ENCODE measurements around the gene CADPS. TPM values are rescaled to one million over a fixed set of nuclear protein-coding genes. Genes with fewer than 3 reads are reported as not detected.

CADPS gene
- total RNA-seq, 2 donors from 2014 or later = not detected

- H3K27me3 Mint-ChIP-seq = peaks cover 61% of the 10 kb centered on the region
- ATAC-seq (replicated peaks) = no peak
- H3K4me1 Mint-ChIP-seq = no peaks in the 10 kb centered on the region
- no peak overlapping the region for H3K4me3 Mint-ChIP-seq
- no peak overlapping the region for H3K27ac Mint-ChIP-seq
- no peaks in the 10 kb centered on the region for H3K36me3 Mint-ChIP-seq (ENCODE audit: low read depth)
- no peaks in the 10 kb centered on the region for H3K9me3 Mint-ChIP-seq
Observed at GRCh38 chr3:62373714-62374333, 501.4 kb downstream of the CADPS start.

GRCh38 chr3:62373215-62373614 lies 502.0 kb downstream of the CADPS start, which contains the start of gene FEZF2:
TSS of gene FEZF2 (minus strand) at chr3:62373550. CDS start at chr3:62372868, 682 bp downstream.
- H3K4me1 Mint-ChIP-seq = no peaks in the 10 kb centered on the region
- no peaks in the 10 kb centered on the region for H3K9me3 Mint-ChIP-seq
- no peak within 1 kb of the TSS for H3K27ac Mint-ChIP-seq
- peaks cover 64% of the 10 kb centered on the region for H3K27me3 Mint-ChIP-seq
- ATAC-seq (replicated peaks) = no peak
- no peak within 1 kb of the TSS for H3K4me3 Mint-ChIP-seq
- no peaks in the 10 kb centered on the region for H3K36me3 Mint-ChIP-seq (ENCODE audit: low read depth)

- no peaks in the 10 kb centered on the region for H3K36me3 Mint-ChIP-seq (ENCODE audit: low read depth)
- no peak overlapping the region for H3K27ac Mint-ChIP-seq
- no peaks in the 10 kb centered on the region for H3K9me3 Mint-ChIP-seq
- no peaks in the 10 kb centered on the region for H3K4me1 Mint-ChIP-seq
- H3K27me3 Mint-ChIP-seq = peaks cover 65% of the 10 kb centered on the region
- no peak for ATAC-seq (replicated peaks)
- no peak overlapping the region for H3K4me3 Mint-ChIP-seq
Observed at GRCh38 chr3:62372621-62373041, 502.6 kb downstream of the CADPS start.

- H3K9me3 Mint-ChIP-seq = no peaks in the 10 kb centered on the region
- no peak for ATAC-seq (replicated peaks)
- H3K27me3 Mint-ChIP-seq = peaks cover 69% of the 10 kb centered on the region
- H3K4me3 Mint-ChIP-seq = no peak overlapping the region
- H3K27ac Mint-ChIP-seq = no peak overlapping the region
- no peaks in the 10 kb centered on the region for H3K4me1 Mint-ChIP-seq
- no peaks in the 10 kb centered on the region for H3K36me3 Mint-ChIP-seq (ENCODE audit: low read depth)
Observed at GRCh38 chr3:62371720-62372591, 503.3 kb downstream of the CADPS start.

GRCh38 chr3:62370858-62371719 lies 504.1 kb downstream of the CADPS start:
- Mint-ChIP-seq H3K36me3 (ENCODE audit: low read depth) (no peaks in the 10 kb centered on the region), H3K4me1 (no peaks in the 10 kb centered on the region), H3K9me3 (no peaks in the 10 kb centered on the region), H3K4me3 (no peak overlapping the region), H3K27me3 (peaks cover 70% of the 10 kb centered on the region), H3K27ac (no peak overlapping the region)
- ATAC-seq (replicated peaks) = no peak

GRCh38 chr3:62370112-62370857 lies 504.9 kb downstream of the CADPS start:
- Mint-ChIP-seq H3K4me3 (no peak overlapping the region), H3K36me3 (ENCODE audit: low read depth) (no peaks in the 10 kb centered on the region), H3K9me3 (no peaks in the 10 kb centered on the region), H3K27ac (no peak overlapping the region), H3K4me1 (no peaks in the 10 kb centered on the region), H3K27me3 (peaks cover 70% of the 10 kb centered on the region)
- no peak for ATAC-seq (replicated peaks)

- H3K27me3 Mint-ChIP-seq = peaks cover 65% of the 10 kb centered on the region
- ATAC-seq (replicated peaks) = no peak
- H3K4me3 Mint-ChIP-seq = no peak overlapping the region
- H3K4me1 Mint-ChIP-seq = no peaks in the 10 kb centered on the region
- H3K27ac Mint-ChIP-seq = no peak overlapping the region
- H3K9me3 Mint-ChIP-seq = no peaks in the 10 kb centered on the region
- no peaks in the 10 kb centered on the region for H3K36me3 Mint-ChIP-seq (ENCODE audit: low read depth)
Observed at GRCh38 chr3:62369476-62369743, 505.8 kb downstream of the CADPS start.

GRCh38 chr3:62368705-62369475 lies 506.3 kb downstream of the CADPS start:
- no peak overlapping the region for H3K27ac Mint-ChIP-seq
- ATAC-seq (replicated peaks) = no peak
- H3K9me3 Mint-ChIP-seq = no peaks in the 10 kb centered on the region
- no peaks in the 10 kb centered on the region for H3K36me3 Mint-ChIP-seq (ENCODE audit: low read depth)
- H3K27me3 Mint-ChIP-seq = peaks cover 59% of the 10 kb centered on the region
- no peaks in the 10 kb centered on the region for H3K4me1 Mint-ChIP-seq
- no peak overlapping the region for H3K4me3 Mint-ChIP-seq

- Mint-ChIP-seq H3K36me3 (ENCODE audit: low read depth) (no peaks in the 10 kb centered on the region), H3K4me3 (no peak overlapping the region)
- ATAC-seq (replicated peaks) = no peak
Observed at GRCh38 chr3:62368290-62368704, 506.9 kb downstream of the CADPS start.

GRCh38 chr3:62367763-62368195 lies 507.4 kb downstream of the CADPS start:
- Mint-ChIP-seq H3K27me3 (peaks cover 57% of the 10 kb centered on the region), H3K27ac (no peak overlapping the region), H3K9me3 (no peaks in the 10 kb centered on the region), H3K4me1 (no peaks in the 10 kb centered on the region), H3K4me3 (no peak overlapping the region), H3K36me3 (ENCODE audit: low read depth) (no peaks in the 10 kb centered on the region)
- ATAC-seq (replicated peaks) = no peak

More at GRCh38 chr3:62368290-62368704, 506.9 kb downstream of the CADPS start:
- H3K4me1 Mint-ChIP-seq = no peaks in the 10 kb centered on the region
- H3K27ac Mint-ChIP-seq = no peak overlapping the region
- no peaks in the 10 kb centered on the region for H3K9me3 Mint-ChIP-seq
- peaks cover 57% of the 10 kb centered on the region for H3K27me3 Mint-ChIP-seq

- Mint-ChIP-seq H3K9me3 (no peaks in the 10 kb centered on the region), H3K27me3 (peaks cover 53% of the 10 kb centered on the region), H3K4me3 (no peak overlapping the region), H3K36me3 (ENCODE audit: low read depth) (no peaks in the 10 kb centered on the region), H3K27ac (no peak overlapping the region), H3K4me1 (no peaks in the 10 kb centered on the region)
- ATAC-seq (replicated peaks) = no peak
Observed at GRCh38 chr3:62366126-62366484, 509.1 kb downstream of the CADPS start.

GRCh38 chr3:62365391-62366125 lies 509.7 kb downstream of the CADPS start:
- no peaks in the 10 kb centered on the region for H3K36me3 Mint-ChIP-seq (ENCODE audit: low read depth)
- no peak overlapping the region for H3K27ac Mint-ChIP-seq
- ATAC-seq (replicated peaks) = no peak
- H3K27me3 Mint-ChIP-seq = peaks cover 47% of the 10 kb centered on the region
- no peaks in the 10 kb centered on the region for H3K9me3 Mint-ChIP-seq
- H3K4me1 Mint-ChIP-seq = no peaks in the 10 kb centered on the region
- no peak overlapping the region for H3K4me3 Mint-ChIP-seq

- ATAC-seq (replicated peaks) = no peak
- Mint-ChIP-seq H3K36me3 (ENCODE audit: low read depth) (no peaks in the 10 kb centered on the region), H3K9me3 (no peaks in the 10 kb centered on the region), H3K27ac (no peak overlapping the region), H3K4me3 (no peak overlapping the region), H3K27me3 (peaks cover 37% of the 10 kb centered on the region), H3K4me1 (no peaks in the 10 kb centered on the region)
Observed at GRCh38 chr3:62364191-62364590, 511.0 kb downstream of the CADPS start.
